GM19372 (cell line): ENCODE measurements around the gene SDC3.
A peak's percentile ranks its signal among the peaks of the same experiment; 100 is the strongest.

Source experiments
- ATAC-seq: cut with Tn5 transposase; IDR thresholded peaks from one replicate; pipeline ENCODE4 v1.9.1; 2021; ENCODE audit warnings: mild to moderate bottlenecking, low read depth, moderate library complexity; ENCODE audit not compliant: unreplicated experiment

Gene SDC3

GRCh38 chr1:30829889-30830288 is 78.7 kb downstream of the SDC3 start:
- no peak for ATAC-seq

DNA sequence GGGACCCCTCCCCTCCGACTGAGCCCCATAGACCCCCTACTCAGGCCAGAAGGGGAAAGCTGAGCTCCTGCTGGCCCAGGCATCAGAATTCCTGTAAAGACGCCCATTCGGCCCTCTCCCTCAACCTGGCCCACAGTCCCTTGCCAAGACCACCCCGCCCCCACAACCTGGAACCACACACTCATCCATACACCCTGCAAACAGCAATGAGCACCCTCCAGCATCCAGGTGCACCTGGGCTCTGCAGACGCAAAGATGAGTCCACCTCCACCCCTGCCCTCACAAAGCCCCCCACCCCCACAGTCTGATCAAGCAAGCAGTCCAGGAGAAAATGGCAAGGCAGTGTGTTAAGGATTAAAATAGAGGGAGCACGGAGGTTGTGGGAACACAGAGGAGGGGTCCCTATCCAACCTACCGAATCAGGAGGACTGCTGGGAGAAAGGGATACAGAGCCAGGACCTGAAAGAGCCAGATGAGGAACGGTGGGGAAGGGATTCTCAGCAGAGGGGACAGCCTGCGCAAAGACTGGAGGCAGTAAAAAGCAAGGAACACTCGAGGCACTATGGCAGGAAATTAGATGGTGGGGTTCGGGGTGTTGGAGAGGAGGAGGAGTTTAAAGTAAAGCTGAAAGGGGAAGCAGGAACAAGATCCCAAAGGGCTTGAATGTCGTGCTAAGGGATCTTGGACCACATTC is 83.7 kb downstream of the SDC3 start:
- no peak for ATAC-seq

GRCh38 chr1:30823969-30824735 is 84.4 kb downstream of the SDC3 start:
- peak; percentile 99 for ATAC-seq

GRCh38 chr1:30823627-30823968 is 85.0 kb downstream of the SDC3 start:
- ATAC-seq, result no peak

GRCh38 chr1:30822966-30823581 is 85.5 kb downstream of the SDC3 start:
- no peak for ATAC-seq

DNA sequence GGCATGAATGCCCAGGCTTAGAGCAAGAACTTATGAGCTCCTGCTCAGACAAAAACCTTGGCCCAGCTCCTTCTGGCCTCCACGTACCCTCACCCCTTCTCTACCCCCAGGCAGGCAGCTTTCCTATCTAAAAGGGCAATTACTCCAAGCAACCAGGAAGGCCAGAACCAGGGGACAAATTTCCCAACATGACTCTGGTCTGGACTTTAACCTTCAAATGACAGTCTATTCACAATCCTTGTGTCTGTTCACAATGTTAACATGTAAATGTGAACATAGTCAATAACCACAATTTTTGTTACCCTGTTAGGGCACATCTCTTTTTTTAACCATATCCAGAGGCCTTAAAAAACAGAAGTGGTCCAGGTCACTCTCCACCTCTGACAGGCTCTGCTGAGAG is 86.6 kb downstream of the SDC3 start:
- no peak for ATAC-seq

DNA sequence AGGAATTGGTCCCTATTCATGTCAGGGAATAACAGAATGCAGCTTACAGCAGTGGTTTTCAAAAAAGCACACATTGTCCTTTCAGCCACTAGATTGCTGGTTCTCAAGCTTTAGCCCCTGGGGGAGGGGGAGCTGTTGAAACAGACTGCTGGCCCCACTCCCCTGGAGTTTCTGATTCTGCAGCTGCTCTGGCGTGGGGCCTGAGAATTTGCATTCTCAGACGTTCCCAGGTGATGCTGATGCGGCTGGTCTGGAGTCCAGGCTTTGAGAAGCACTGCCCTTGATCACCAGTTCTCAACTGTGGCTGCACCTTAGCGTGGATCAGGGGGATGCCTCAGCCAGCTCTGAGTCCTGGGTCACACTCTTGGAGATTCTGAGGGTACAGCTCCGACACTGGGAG is 88.3 kb downstream of the SDC3 start:
- ATAC-seq, result no peak
